SK-N-SH (cell line): Measurements from ENCODE around the gene MYO1E. TPM values are rescaled to one million over a fixed set of nuclear protein-coding genes. Genes with fewer than 3 reads are reported as not detected.

Experiments used
- CTCF ChIA-PET: fragments of 300-600, 350-600 bp; formaldehyde crosslinking; extraction: SDS; loops from one replicate; lab custom pipeline; 2021; lab: Yijun Ruan, JAX
- POLR2A ChIA-PET: fragments of 350-600 bp; sonication (Branson Sonifier 250); formaldehyde crosslinking; extraction: SDS; loops from one replicate; lab custom pipeline; 2020; ENCODE audit warnings: antibody characterized with exemption, inconsistent platforms; lab: Yijun Ruan, JAX
- DNase-seq: peaks from one replicate; pipeline ENCODE4 v3.0.0; 2012
- H2AFZ ChIP-seq: fragments of 200-600 bp; sonication (generic); 2 replicates; pipeline ENCODE4 v1.8.1; 2016; ENCODE audit warnings: antibody characterized with exemption, mild to moderate bottlenecking, low read depth
- H3F3A ChIP-seq: fragments of 200-600 bp; sonication (generic); replicated peaks from 2 replicates; pipeline ENCODE3; 2016; ENCODE audit warnings: antibody characterized with exemption, mild to moderate bottlenecking; ENCODE audit not compliant: insufficient read depth
- H3K27ac ChIP-seq, 2 experiments: fragments of 200-500 bp in 1 of 2; fragments of 200-600 bp in 1 of 2; sonication (Bioruptor generic) in 1 of 2; sonication (generic), shearing (Covaris generic) in 1 of 2; 2 replicates each; pipeline versions ENCODE4 v1.5.1 to v1.6.1; 2014 to 2016; ENCODE audit warnings: low read depth in 2 of 2, inconsistent platforms in 1 of 2, low read length in 1 of 2, mild to moderate bottlenecking in 1 of 2, mixed read lengths in 1 of 2
- H3K27me3 ChIP-seq: fragments of 200-600 bp; sonication (generic), shearing (Covaris generic); 2 replicates; pipeline ENCODE4 v1.6.1; 2016; ENCODE audit warnings: mixed run types; ENCODE audit not compliant: insufficient read depth
- H3K36me3 ChIP-seq, 2 experiments: fragments of 200-500 bp in 1 of 2; fragments of 200-600 bp in 1 of 2; sonication (Bioruptor generic) in 1 of 2; sonication (generic) in 1 of 2; replicated peaks in 1 of 2; 2 replicates each; pipeline versions ENCODE3 to v1.5.1; 2014 to 2016; ENCODE audit warnings: low read length in 1 of 2, mild to moderate bottlenecking in 1 of 2; ENCODE audit not compliant: insufficient read depth in 2 of 2, control insufficient read depth in 1 of 2
- H3K4me1 ChIP-seq, 2 experiments: fragments of 200-500 bp in 1 of 2; fragments of 200-600 bp in 1 of 2; sonication (Bioruptor generic) in 1 of 2; sonication (generic), shearing (Covaris generic) in 1 of 2; 2 replicates each; pipeline versions ENCODE4 v1.5.1 to v1.6.1; 2014 to 2016; ENCODE audit warnings: low read depth in 1 of 2, low read length in 1 of 2, mixed run types in 1 of 2; ENCODE audit not compliant: insufficient read depth in 2 of 2, control insufficient read depth in 1 of 2
- H3K4me2 ChIP-seq: fragments of 200-600 bp; sonication (generic), shearing (Covaris generic); 2 replicates; pipeline ENCODE4 v1.6.1; 2017; ENCODE audit warnings: mixed run types
- H3K4me3 ChIP-seq, 2 experiments: fragments of 200-500 bp in 1 of 2; fragments of 200-600 bp in 1 of 2; sonication (Bioruptor generic) in 1 of 2; sonication (generic), shearing (Covaris generic) in 1 of 2; 2 replicates each; pipeline versions ENCODE4 v1.5.1 to v1.8.1; 2014 to 2016; ENCODE audit warnings: low read depth in 2 of 2, inconsistent platforms in 1 of 2, low read length in 1 of 2, mild to moderate bottlenecking in 1 of 2, mixed read lengths in 1 of 2, moderate library complexity in 1 of 2
- H3K79me2 ChIP-seq: fragments of 200-600 bp; sonication (generic); 2 replicates; pipeline ENCODE4 v1.8.1; 2017; ENCODE audit warnings: mild to moderate bottlenecking; ENCODE audit not compliant: insufficient read depth
- H3K9ac ChIP-seq: fragments of 200-600 bp; sonication (generic); 2 replicates; pipeline ENCODE4 v1.6.1; 2017; ENCODE audit warnings: mixed run types
- H3K9me2 ChIP-seq: fragments of 200-600 bp; sonication (generic); 2 replicates; pipeline ENCODE4 v1.6.1; 2017; ENCODE audit warnings: mixed run types
- H3K9me3 ChIP-seq: fragments of 200-600 bp; sonication (generic); 2 replicates; pipeline ENCODE4 v1.6.1; 2017; ENCODE audit warnings: mixed run types, mild to moderate bottlenecking, moderate library complexity
- H4K20me1 ChIP-seq: fragments of 200-600 bp; sonication (generic); 2 replicates; pipeline ENCODE4 v1.6.1; 2017; ENCODE audit warnings: mild to moderate bottlenecking, mixed run types; ENCODE audit not compliant: insufficient read depth
- FOXM1 ChIP-seq: IDR thresholded peaks from 2 replicates; pipeline ENCODE4 v1.4.0; 2012; ENCODE audit warnings: low read depth, mild to moderate bottlenecking
- GABPA ChIP-seq: IDR thresholded peaks from 2 replicates; pipeline ENCODE4 v1.4.0; 2012; ENCODE audit warnings: low read depth, mild to moderate bottlenecking
- JUND ChIP-seq: IDR thresholded peaks from 2 replicates; pipeline ENCODE4 v1.4.0; 2012
- MAX ChIP-seq: IDR thresholded peaks from 2 replicates; pipeline ENCODE4 v1.4.0; 2012; ENCODE audit warnings: low read depth
- MXI1 ChIP-seq: IDR thresholded peaks from 2 replicates; pipeline ENCODE4 v1.6.1; 2012; ENCODE audit warnings: mild to moderate bottlenecking, low read depth, low read length, improper control_type of control experiment
- NFIC ChIP-seq: IDR thresholded peaks from 2 replicates; pipeline ENCODE4 v1.4.0; 2012; ENCODE audit warnings: borderline replicate concordance
- NRF1 ChIP-seq: IDR thresholded peaks from 2 replicates; pipeline ENCODE4 v1.6.1; 2012; ENCODE audit warnings: low read depth, mild to moderate bottlenecking, low read length
- PBX3 ChIP-seq: IDR thresholded peaks from 2 replicates; pipeline ENCODE4; 2012
- POLR2AphosphoS5 ChIP-seq: IDR thresholded peaks from 2 replicates; pipeline ENCODE4 v1.6.1; 2012; ENCODE audit warnings: low read depth, low read length
- RAD21 ChIP-seq: IDR thresholded peaks from 2 replicates; pipeline ENCODE4 v1.6.1; 2012; ENCODE audit warnings: mild to moderate bottlenecking, low read length
- TCF12 ChIP-seq: IDR thresholded peaks from 2 replicates; pipeline ENCODE4 v1.4.0; 2012
- YY1 ChIP-seq: IDR thresholded peaks from 2 replicates; pipeline ENCODE4 v1.4.0; 2012; ENCODE audit warnings: low read depth, mild to moderate bottlenecking
- WGBS: methylation state at CpG from one replicate; pipeline ENCODE4 v1.1.6; 2017; ENCODE audit warnings: low lambda C conversion rate; 5-methylcytosine and 5-hydroxymethylcytosine counted together
- polyA plus RNA-seq, 3 experiments: library from polyadenylated mRNA; depleted of rRNA; stranded (reverse); fragments of >200 nt; gene quantifications; 2 replicates each; pipeline ENCODE4 v1.2.3, GENCODE V29; 2012
- TF ChIP-seq, protein P1 (sequence below): IDR thresholded peaks from 2 replicates; pipeline ENCODE4 v1.6.1; 2012; ENCODE audit warnings: mild to moderate bottlenecking, low read depth, low read length, moderate library complexity
- TF ChIP-seq, protein P2 (sequence below): IDR thresholded peaks from 2 replicates; pipeline ENCODE4 v1.4.0; 2012; ENCODE audit warnings: low read depth, borderline replicate concordance
- TF ChIP-seq, protein P3 (sequence below): IDR thresholded peaks from 2 replicates; pipeline ENCODE4 v1.4.0; 2012; ENCODE audit warnings: low read depth, borderline replicate concordance
- TF ChIP-seq, protein P4 (sequence below): fragments of 150-350 bp; IDR thresholded peaks from 2 replicates; pipeline ENCODE4 v1.6.1; 2017; ENCODE audit warnings: antibody characterized with exemption, low read length, low read depth, borderline replicate concordance

Gene MYO1E
- polyA plus RNA-seq, 1 of the 3 experiments (the other 2 are of a cell fraction), result 9.7 TPM

DNA sequence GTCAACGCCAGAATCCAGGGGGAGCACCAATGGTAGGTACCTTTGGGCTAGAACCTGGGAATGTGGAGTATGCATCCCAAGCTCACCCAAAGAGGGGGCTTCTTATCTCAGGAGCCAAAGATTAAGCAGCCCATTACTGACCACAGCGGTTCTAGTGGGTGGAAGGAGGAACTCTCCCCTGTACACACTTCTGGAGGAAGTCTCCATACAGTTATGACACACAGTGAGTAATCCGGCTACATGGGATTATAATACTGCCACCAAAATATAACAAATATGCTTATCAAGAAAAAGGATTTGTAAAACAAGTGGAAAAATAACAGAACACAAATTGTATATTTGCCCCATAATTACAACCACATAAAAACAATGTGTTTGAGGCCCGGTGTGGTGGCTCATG, 8.4 kb downstream of the MYO1E start:
- H3K36me3 ChIP-seq, result no peaks in the 10 kb centered on the region
- ChIA-PET POLR2A (no interaction called here), CTCF (no interaction called here)
- H2AFZ ChIP-seq, result no peak overlapping the region
- 86% methylated on average over 4 of the region's 4 CpGs for WGBS
- no peak overlapping the region for H3K4me3 ChIP-seq
- H3K9ac ChIP-seq, result no peak overlapping the region
- no peaks in the 10 kb centered on the region for H3F3A ChIP-seq
- H3K79me2 ChIP-seq, result peaks cover 90% of the 10 kb centered on the region
- H3K4me2 ChIP-seq, result no peak overlapping the region
- no peaks in the 10 kb centered on the region for H3K9me3 ChIP-seq
- H3K4me1 ChIP-seq, result peaks cover 0 to 8% of the 10 kb centered on the region in 2 experiments; a peak in 1 of 4 replicates
- H3K9me2 ChIP-seq, result no peaks in the 10 kb centered on the region
- TF ChIP-seq, protein P1, sequence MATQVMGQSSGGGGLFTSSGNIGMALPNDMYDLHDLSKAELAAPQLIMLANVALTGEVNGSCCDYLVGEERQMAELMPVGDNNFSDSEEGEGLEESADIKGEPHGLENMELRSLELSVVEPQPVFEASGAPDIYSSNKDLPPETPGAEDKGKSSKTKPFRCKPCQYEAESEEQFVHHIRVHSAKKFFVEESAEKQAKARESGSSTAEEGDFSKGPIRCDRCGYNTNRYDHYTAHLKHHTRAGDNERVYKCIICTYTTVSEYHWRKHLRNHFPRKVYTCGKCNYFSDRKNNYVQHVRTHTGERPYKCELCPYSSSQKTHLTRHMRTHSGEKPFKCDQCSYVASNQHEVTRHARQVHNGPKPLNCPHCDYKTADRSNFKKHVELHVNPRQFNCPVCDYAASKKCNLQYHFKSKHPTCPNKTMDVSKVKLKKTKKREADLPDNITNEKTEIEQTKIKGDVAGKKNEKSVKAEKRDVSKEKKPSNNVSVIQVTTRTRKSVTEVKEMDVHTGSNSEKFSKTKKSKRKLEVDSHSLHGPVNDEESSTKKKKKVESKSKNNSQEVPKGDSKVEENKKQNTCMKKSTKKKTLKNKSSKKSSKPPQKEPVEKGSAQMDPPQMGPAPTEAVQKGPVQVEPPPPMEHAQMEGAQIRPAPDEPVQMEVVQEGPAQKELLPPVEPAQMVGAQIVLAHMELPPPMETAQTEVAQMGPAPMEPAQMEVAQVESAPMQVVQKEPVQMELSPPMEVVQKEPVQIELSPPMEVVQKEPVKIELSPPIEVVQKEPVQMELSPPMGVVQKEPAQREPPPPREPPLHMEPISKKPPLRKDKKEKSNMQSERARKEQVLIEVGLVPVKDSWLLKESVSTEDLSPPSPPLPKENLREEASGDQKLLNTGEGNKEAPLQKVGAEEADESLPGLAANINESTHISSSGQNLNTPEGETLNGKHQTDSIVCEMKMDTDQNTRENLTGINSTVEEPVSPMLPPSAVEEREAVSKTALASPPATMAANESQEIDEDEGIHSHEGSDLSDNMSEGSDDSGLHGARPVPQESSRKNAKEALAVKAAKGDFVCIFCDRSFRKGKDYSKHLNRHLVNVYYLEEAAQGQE, result no peak
- TF ChIP-seq PBX3, result no peak
- TF ChIP-seq GABPA, result no peak
- TF ChIP-seq, protein P2, sequence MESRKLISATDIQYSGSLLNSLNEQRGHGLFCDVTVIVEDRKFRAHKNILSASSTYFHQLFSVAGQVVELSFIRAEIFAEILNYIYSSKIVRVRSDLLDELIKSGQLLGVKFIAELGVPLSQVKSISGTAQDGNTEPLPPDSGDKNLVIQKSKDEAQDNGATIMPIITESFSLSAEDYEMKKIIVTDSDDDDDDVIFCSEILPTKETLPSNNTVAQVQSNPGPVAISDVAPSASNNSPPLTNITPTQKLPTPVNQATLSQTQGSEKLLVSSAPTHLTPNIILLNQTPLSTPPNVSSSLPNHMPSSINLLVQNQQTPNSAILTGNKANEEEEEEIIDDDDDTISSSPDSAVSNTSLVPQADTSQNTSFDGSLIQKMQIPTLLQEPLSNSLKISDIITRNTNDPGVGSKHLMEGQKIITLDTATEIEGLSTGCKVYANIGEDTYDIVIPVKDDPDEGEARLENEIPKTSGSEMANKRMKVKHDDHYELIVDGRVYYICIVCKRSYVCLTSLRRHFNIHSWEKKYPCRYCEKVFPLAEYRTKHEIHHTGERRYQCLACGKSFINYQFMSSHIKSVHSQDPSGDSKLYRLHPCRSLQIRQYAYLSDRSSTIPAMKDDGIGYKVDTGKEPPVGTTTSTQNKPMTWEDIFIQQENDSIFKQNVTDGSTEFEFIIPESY, result no peak
- no peak for TF ChIP-seq POLR2AphosphoS5
- no peak for TF ChIP-seq TCF12
- TF ChIP-seq, protein P3, sequence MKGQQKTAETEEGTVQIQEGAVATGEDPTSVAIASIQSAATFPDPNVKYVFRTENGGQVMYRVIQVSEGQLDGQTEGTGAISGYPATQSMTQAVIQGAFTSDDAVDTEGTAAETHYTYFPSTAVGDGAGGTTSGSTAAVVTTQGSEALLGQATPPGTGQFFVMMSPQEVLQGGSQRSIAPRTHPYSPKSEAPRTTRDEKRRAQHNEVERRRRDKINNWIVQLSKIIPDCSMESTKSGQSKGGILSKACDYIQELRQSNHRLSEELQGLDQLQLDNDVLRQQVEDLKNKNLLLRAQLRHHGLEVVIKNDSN, result no peak
- TF ChIP-seq NRF1, result no peak
- no peak for TF ChIP-seq MXI1
- no peak for TF ChIP-seq NFIC
- TF ChIP-seq JUND, result no peak
- no peak for TF ChIP-seq YY1
- no peak for TF ChIP-seq MAX
- no peak for TF ChIP-seq FOXM1
- TF ChIP-seq RAD21, result no peak
- TF ChIP-seq, protein P4, sequence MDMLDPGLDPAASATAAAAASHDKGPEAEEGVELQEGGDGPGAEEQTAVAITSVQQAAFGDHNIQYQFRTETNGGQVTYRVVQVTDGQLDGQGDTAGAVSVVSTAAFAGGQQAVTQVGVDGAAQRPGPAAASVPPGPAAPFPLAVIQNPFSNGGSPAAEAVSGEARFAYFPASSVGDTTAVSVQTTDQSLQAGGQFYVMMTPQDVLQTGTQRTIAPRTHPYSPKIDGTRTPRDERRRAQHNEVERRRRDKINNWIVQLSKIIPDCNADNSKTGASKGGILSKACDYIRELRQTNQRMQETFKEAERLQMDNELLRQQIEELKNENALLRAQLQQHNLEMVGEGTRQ, result no peak
- TF ChIP-seq, all 33 proteins: peak for 0
- H4K20me1 ChIP-seq, result no peaks in the 10 kb centered on the region
- no peak overlapping the region for H3K27ac ChIP-seq
- DNase-seq, result no peak
- no peaks in the 10 kb centered on the region for H3K27me3 ChIP-seq
